HG03575 (cell line): ENCODE results near the gene WHRN.

Experiments used
- ATAC-seq: cut with Tn5 transposase; IDR thresholded peaks from one replicate; pipeline ENCODE4 v1.9.1; 2021; ENCODE audit not compliant: unreplicated experiment, insufficient number of reproducible peaks, low FRiP score; ENCODE audit errors: extremely low read depth

WHRN gene

GRCh38 chr9:114411452-114411851, 93.8 kb downstream of the WHRN start:
- no peak for ATAC-seq

DNA sequence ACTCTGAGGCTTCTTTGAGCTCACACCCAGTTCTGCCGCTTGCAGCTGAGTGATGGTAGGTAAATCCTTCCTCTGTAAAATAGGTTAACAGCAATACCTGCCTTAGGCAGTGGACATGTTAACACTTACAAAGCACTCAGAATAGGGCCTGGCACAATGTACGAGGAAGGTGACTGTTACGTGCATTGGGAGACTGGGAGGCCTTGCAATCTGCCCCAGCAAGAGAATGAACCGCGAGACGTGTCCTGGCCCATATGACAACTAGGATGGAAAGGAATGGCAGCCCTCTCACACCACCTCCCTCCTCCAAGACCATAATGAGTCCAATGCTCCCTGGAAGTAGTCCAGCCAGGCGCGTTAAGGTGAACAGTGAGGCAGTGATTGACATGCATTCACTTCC, 94.4 kb downstream of the WHRN start:
- ATAC-seq: no peak

DNA sequence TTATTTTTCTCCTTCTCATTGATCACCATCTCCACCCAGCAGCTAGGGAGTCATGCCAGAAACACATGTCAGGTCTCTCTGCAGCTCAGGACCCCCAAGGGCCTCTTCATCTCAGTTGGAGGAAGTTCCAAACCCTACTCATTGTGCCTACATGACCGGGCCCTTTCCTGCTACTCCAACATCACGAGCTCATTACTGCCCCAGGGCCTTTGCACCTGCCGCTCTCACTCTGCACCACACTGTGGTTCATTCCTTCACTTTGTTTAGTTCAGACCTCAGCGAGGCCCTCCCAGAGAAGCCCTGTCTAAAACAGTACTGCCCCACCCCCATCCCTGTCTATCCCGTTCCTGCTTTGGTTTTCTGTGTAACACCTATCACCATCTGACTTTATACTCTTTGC, 95.4 kb downstream of the WHRN start:
- no peak for ATAC-seq

GRCh38 chr9:114409103-114409780, 96.0 kb downstream of the WHRN start:
- no peak for ATAC-seq

DNA sequence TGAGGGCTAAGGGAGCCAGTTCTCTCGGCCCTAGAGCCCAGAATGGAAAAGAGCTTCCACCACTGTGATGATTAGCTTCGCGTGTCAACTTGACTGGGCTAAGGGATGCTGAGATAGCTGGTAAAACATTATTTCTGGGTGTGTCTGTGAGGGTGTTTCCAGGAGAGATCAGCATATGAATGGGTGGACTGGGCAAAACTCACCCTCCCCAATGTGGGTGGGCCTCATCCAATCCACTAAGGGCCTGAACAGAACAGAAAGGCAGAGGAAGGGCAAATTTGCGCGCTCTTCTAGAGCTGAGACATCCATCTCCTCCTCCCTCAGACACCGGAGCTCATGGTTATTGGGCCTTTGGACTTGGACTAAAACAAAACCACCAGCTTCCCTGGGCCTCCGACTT, 96.6 kb downstream of the WHRN start:
- ATAC-seq: no peak

DNA sequence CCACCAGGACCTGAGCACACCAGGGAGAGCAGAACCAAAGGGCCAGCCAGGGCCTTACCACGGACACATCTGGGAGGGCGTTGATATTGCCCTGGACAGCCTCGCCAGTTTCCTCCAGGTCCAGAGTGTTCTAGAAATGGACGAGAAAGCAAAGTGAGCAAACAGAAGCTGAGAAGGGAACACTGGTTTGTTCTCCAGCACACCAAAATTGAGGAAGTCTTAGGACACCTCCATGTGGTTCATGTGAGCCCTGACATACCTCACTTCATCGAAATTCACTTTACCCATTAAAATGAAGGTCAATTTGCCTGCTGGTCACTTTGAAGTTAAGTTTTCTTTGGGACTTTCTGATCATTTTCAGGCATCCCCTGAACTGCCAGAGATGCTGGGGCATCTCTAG, 97.4 kb downstream of the WHRN start:
- ATAC-seq: no peak

DNA sequence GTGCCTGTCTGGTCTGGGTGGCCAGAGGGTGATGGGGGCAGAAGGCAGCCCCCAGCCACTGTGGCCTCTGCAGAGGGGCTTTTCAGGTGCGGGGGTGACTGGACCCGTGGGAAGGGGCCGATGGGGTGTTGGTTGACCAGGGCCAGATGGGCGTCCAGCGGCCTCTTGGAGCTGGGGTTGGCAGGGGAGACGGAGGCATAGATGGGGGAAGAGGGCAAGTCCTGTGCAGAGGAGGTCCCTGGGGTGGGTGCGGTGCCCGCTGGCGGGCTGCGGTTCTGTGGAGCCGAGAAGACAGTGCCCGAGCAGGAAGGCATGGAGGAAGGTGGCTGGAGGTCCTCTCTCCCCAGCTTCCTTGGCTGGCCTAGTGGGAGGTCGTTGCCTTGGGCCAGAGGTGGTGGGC, 98.8 kb downstream of the WHRN start:
- ATAC-seq: no peak

DNA sequence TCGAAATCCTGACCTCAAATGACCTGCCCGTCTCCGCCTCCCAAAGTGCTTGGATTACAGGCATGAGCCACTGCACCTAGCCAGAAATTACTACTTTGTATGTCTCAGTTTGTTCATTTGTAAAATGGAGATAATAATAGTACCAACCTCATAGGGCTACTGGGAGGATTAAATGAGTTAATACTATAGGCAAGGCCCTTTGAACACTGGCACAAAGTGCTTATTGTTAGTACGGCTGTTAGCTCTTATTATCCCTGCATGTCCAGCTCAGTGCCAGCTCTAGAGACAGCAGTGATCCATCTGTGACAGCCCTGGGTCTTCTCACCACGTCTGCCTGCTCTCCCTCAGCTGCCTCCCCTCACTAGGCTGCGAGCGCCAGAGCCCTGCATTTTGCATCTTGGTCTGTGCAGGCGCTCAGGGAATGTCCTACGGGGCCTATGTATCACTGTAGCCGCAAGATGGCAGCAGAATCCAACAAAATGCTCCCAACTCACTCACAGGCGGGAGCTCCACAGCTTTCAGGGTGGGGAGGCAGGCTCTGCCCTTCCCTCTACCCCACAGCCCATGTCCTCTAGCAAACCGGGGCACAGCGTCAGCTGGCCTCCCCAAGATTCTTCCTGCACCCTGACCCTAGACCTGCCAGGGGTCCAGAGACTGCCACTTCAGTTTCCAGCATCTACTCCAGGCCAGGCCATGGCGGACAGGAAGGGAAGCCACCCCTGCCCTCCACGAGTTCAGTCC, 99.8 kb downstream of the WHRN start:
- ATAC-seq: peak; percentile 48

- ATAC-seq: no peak
These were observed 100.7 kb downstream of the WHRN start for GRCh38 chr9:114404531-114404930.

GRCh38 chr9:114403153-114403756, 102.0 kb downstream of the WHRN start:
- ATAC-seq: no peak

GRCh38 chr9:114401344-114401743, 103.9 kb downstream of the WHRN start:
- ATAC-seq: no peak

DNA sequence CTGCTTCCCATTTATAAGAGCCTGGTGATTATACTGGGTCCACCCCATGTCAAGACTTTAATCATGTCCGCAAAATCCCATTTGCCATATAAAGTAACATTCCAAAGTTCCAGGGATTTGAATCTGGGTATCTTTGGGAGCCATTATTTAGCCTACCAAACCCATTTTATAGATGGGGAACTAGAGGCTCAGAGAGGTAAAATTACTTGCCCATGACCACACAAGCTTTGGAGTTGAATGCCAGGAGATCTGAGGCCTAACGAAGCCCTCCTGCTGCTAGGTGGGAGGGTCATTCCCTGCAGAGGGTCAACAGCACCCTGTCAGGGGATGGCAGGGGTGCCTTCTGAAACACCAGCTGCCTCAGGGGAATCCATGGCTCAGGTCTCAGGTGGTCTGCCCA, 104.5 kb downstream of the WHRN start:
- no peak for ATAC-seq

DNA sequence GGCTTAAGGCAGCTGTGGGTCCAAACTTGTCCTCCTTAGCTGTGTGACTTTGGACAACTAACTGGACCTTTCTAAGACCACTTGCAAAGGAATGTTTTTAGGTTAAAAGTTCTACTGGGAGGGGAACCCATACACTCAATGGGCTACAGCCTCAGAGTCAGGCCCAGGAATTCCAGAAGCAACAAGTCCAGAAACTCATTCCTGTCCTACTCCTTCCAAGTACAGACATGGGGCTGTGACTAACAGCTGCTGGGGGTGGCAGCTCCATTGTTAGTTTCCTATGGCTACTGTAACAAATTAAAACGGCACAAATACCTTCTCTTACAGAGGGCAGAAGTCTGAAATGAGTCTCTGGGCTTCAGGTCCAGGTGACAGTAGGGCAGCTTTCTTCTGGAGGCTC, 105.1 kb downstream of the WHRN start:
- ATAC-seq: no peak

DNA sequence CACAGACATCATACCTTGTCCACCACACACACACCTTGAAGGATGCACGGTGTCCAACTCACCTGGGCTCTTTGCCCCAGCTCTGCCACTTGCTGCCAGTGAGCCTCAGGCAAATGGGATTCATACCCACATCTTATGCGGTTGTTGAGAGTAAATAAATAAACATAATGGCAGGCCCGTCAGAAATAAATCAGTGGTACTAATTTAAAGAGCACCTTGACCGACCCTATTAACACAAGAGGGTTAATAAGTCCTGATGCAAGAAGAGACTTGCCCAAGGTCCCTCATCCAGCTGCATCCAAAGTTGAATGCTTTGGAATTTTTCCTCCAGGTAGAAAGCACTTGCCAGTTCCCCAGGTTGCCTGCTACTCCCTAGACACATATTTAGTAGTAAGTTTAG, 105.9 kb downstream of the WHRN start:
- ATAC-seq: no peak

GRCh38 chr9:114397848-114398605, 107.2 kb downstream of the WHRN start:
- peak; percentile 41 for ATAC-seq

DNA sequence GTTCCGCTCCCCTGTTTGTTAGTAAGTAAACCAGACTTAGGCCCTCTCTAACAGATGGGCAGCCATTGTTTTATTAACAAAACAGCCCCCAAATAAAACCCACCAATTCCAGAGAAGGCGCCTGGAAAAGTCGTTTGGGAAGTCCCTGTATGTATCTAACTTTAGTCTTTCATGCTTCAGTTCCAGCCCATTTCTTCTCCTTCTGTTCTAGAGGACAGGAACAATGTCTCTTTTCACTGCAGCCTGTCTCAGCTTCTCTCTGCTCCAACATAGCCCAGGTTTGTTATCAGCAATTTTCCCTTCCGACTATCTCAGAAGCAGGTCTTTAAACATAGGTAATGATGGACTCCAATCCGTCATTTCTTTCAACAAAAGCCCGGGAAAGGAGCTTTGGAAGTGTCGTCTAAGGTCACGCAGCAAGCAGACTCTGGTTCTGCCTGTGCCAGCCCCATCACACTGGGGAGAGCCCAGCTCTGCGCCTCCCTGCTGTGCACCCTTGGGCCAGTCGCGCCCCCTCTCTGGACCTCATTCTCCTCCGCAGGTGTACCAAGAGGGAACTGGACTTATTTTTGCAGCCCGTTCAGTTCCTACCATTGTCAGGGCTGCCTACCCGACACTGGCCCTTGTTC, 107.9 kb downstream of the WHRN start:
- no peak for ATAC-seq

DNA sequence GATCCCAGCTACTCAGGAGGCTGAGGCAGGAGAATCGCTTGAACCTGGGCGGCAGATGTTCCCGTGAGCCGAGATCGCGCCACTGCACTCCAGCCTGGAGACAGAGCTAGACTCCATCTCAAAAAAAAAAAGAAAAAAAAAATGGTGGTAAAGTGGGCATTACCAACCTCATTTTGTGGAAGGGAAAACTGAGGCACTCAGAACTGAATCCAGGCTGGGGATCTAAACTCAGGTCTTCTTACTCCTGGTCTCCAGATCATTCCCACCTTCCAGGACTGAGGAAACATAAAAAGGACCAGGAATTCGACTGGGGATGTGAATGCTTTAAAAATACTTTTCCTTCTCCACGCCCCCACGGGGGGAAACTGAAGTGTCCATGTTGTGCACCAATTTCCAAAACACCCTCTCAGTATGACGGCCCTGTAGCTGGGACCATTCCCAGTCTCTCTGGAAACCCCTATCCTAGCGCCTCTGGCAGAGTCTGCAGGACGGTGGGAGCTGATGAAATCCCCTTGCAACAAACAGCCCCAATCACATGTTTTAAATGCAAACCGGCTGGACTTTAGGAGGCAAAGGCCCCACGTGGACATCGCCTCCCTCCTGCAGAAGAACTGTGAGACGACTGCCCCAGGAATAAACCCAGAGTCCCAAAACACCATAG, 108.6 kb downstream of the WHRN start:
- no peak for ATAC-seq

- no peak for ATAC-seq
These were observed 109.5 kb downstream of the WHRN start for GRCh38 chr9:114395768-114396167.

DNA sequence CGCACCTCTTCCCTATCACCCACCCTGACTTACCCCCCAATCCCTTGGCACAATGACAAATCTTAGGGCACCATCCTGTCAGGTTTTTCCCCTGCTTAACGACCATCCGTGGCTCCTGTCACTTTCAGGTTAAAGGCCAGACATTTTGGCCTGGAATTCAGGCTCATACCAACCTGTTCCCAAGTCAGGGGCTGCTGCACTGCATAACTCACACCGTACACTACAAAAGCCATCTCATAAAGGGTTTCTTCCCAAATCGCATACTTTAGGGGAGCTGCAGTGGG, 110.0 kb downstream of the WHRN start:
- no peak for ATAC-seq
